Liver (tissue), 9 donors: Measurements from ENCODE around the gene PTK6. TPM values are rescaled to one million over a fixed set of nuclear protein-coding genes. Genes with fewer than 3 reads are reported as not detected.

ENCODE experiments used
- DNase-seq: peaks from one replicate; pipeline ENCODE4 v3.0.0-alpha.2; 2017; ENCODE audit warnings: low spot score
- H3K27ac ChIP-seq, 2 donors: one replicate each; pipeline ENCODE4 v1.7.0; 2013; ENCODE audit warnings: inconsistent platforms in 2 of 2, low read length in 2 of 2, control low read depth in 1 of 2, low read depth in 1 of 2, mild to moderate bottlenecking in 1 of 2
- H3K27me3 ChIP-seq, 4 donors: one replicate each; pipeline versions ENCODE4 v1.6.1 to v1.7.0; 2013; ENCODE audit warnings: low read length in 3 of 4, inconsistent platforms in 1 of 4, mild to moderate bottlenecking in 1 of 4, moderate library complexity in 1 of 4; ENCODE audit not compliant: control insufficient read depth in 4 of 4, insufficient read depth in 4 of 4
- H3K36me3 ChIP-seq, 4 donors: one replicate each; pipeline versions ENCODE4 v1.6.1 to v1.7.0; 2013; ENCODE audit warnings: low read length in 3 of 4, mild to moderate bottlenecking in 3 of 4, low read depth in 1 of 4, moderate library complexity in 1 of 4; ENCODE audit not compliant: control insufficient read depth in 4 of 4, insufficient read depth in 3 of 4
- H3K4me1 ChIP-seq, 4 donors: one replicate each; pipeline versions ENCODE4 v1.6.1 to v1.7.0; 2013; ENCODE audit warnings: low read length in 3 of 4, mild to moderate bottlenecking in 3 of 4, moderate library complexity in 1 of 4; ENCODE audit not compliant: control insufficient read depth in 4 of 4, insufficient read depth in 4 of 4
- H3K4me3 ChIP-seq, 3 donors: one replicate each; pipeline versions ENCODE4 v1.6.1 to v1.7.0; 2013; ENCODE audit warnings: low read length in 3 of 3, control low read depth in 1 of 3, low read depth in 1 of 3, mild to moderate bottlenecking in 1 of 3
- H3K9ac ChIP-seq, 2 donors: one replicate each; pipeline ENCODE4 v1.7.0; 2013; ENCODE audit warnings: low read length in 2 of 2, mild to moderate bottlenecking in 2 of 2, moderate library complexity in 2 of 2, control low read depth in 1 of 2, low read depth in 1 of 2
- H3K9me3 ChIP-seq, 4 donors: one replicate each; pipeline versions ENCODE4 v1.6.1 to v1.7.0; 2013; ENCODE audit warnings: low read length in 3 of 4; ENCODE audit not compliant: control insufficient read depth in 4 of 4
- ATF3 ChIP-seq: IDR thresholded peaks from 2 replicates; pipeline ENCODE4 v1.6.1; 2016; ENCODE audit warnings: antibody characterized with exemption
- CTCF ChIP-seq: fragments of 150-350 bp; IDR thresholded peaks from 2 replicates; pipeline ENCODE4 v1.5.1; 2017; ENCODE audit warnings: improper control_type of control experiment, low read depth, low read length; ENCODE audit not compliant: missing input control
- EGR1 ChIP-seq, 2 donors: IDR thresholded peaks; 2 replicates each; pipeline ENCODE4 v1.6.1; 2016 to 2018; ENCODE audit warnings: antibody characterized with exemption in 2 of 2, low read depth in 2 of 2
- FOXA1 ChIP-seq: IDR thresholded peaks from 2 replicates; pipeline ENCODE4 v1.6.1; 2016; ENCODE audit warnings: antibody characterized with exemption
- FOXA2 ChIP-seq: IDR thresholded peaks from 2 replicates; pipeline ENCODE4 v1.6.1; 2016; ENCODE audit warnings: antibody characterized with exemption
- GABPA ChIP-seq, 2 donors: IDR thresholded peaks in 1 of 2; conservative IDR thresholded peaks in 1 of 2; 2 replicates each; pipeline ENCODE4 v1.6.1; 2016; ENCODE audit warnings: antibody characterized with exemption in 2 of 2, mild to moderate bottlenecking in 1 of 2, moderate library complexity in 1 of 2
- HNF4A ChIP-seq, 2 donors: conservative IDR thresholded peaks; 2 replicates each; pipeline ENCODE4 v1.6.1; 2016; ENCODE audit warnings: antibody characterized with exemption in 2 of 2, mild to moderate bottlenecking in 2 of 2
- HNF4G ChIP-seq: IDR thresholded peaks from 2 replicates; pipeline ENCODE4 v1.6.1; 2016; ENCODE audit warnings: antibody characterized with exemption
- JUND ChIP-seq, 2 donors: IDR thresholded peaks; 2 replicates each; pipeline ENCODE4 v1.6.1; 2016; ENCODE audit warnings: antibody characterized with exemption in 2 of 2
- MAX ChIP-seq: IDR thresholded peaks from 2 replicates; pipeline ENCODE4 v1.6.1; 2016; ENCODE audit warnings: antibody characterized with exemption
- NR2F2 ChIP-seq: IDR thresholded peaks from 2 replicates; pipeline ENCODE4 v1.6.1; 2016; ENCODE audit warnings: antibody characterized with exemption
- RAD21 ChIP-seq, 2 donors: IDR thresholded peaks; 2 replicates each; pipeline ENCODE4 v1.6.1; 2016; ENCODE audit warnings: antibody characterized with exemption in 2 of 2, mild to moderate bottlenecking in 2 of 2
- REST ChIP-seq: IDR thresholded peaks from 2 replicates; pipeline ENCODE4 v1.6.1; 2016; ENCODE audit warnings: antibody characterized with exemption, mild to moderate bottlenecking
- RXRA ChIP-seq, 2 donors: IDR thresholded peaks; 2 replicates each; pipeline ENCODE4 v1.6.1; 2017 to 2018; ENCODE audit warnings: antibody characterized with exemption in 2 of 2, mild to moderate bottlenecking in 1 of 2
- SP1 ChIP-seq: IDR thresholded peaks from 2 replicates; pipeline ENCODE4 v1.6.1; 2018; ENCODE audit warnings: antibody characterized with exemption, mild to moderate bottlenecking
- TAF1 ChIP-seq: conservative IDR thresholded peaks from 2 replicates; pipeline ENCODE4 v1.6.1; 2016; ENCODE audit warnings: antibody characterized with exemption, mild to moderate bottlenecking
- YY1 ChIP-seq: IDR thresholded peaks from 2 replicates; pipeline ENCODE4 v1.6.1; 2016; ENCODE audit warnings: antibody characterized with exemption, mild to moderate bottlenecking
- ZBTB33 ChIP-seq: IDR thresholded peaks from 2 replicates; pipeline ENCODE4 v1.6.1; 2016; ENCODE audit warnings: antibody characterized with exemption
- WGBS: extraction: QIAGEN DNeasy Blood & Tissue Kit; methylation state at CpG from one replicate; pipeline ENCODE4 v1.1.7; 2013; 5-methylcytosine and 5-hydroxymethylcytosine counted together
- polyA plus RNA-seq, 2 donors: library from polyadenylated mRNA; stranded (reverse) in 1 of 2; unstranded in 1 of 2; fragments of 200-250 nt in 1 of 2; fragments of >200 nt in 1 of 2; fragmentation: Nextera tagmentation in 1 of 2; extraction: Ambion mirVana in 1 of 2; gene quantifications; one replicate each; pipeline versions ENCODE4 v1.2.1 to v1.2.3, GENCODE V29; 2013 to 2015
- total RNA-seq, 2 donors: library from RNA; depleted of rRNA; stranded (reverse); fragments of >200 nt; gene quantifications; one replicate each; pipeline ENCODE4 v1.2.3, GENCODE V29; 2014
- donor health status: healthy.
- donor health status: healthy.
- donor health status: healthy.
- donor health status: healthy.
- donor health status: healthy.

PTK6 gene
- total and polyA plus RNA-seq, 4 donors = 0.05 to 1.2 (median 0.23) TPM

- Histone ChIP-seq H3K27ac (peak overlapping the region; percentile 9 to 46), H3K4me1 (peaks cover 6 to 23% (median 17%) of the 10 kb centered on the region in 4 donors), H3K36me3 (peaks cover 0 to 4% (median 0%) of the 10 kb centered on the region in 4 donors), H3K27me3 (no peaks in the 10 kb centered on the region), H3K9ac (peak overlapping the region; percentile 94 to 95), H3K4me3 (peak overlapping the region; percentile 68 to 96 (median 71)), H3K9me3 (no peaks in the 10 kb centered on the region)
- TF ChIP-seq JUND (IDR thresholded peaks at IDR 0.05) (no peak), ATF3 (no peak), FOXA1 (no peak), RXRA (IDR thresholded peaks at IDR 0.05) (no peak), GABPA (IDR thresholded peaks at IDR 0.05 in 1 of 2, conservative IDR thresholded peaks at IDR 0.05 in 1 of 2) (no peak), YY1 (no peak), ZBTB33 (no peak), NR2F2 (no peak), HNF4G (no peak), HNF4A (conservative IDR thresholded peaks at IDR 0.05) (no peak), RAD21 (IDR thresholded peaks at IDR 0.05) (no peak), CTCF (no peak), MAX (no peak), SP1 (no peak), EGR1 (IDR thresholded peaks at IDR 0.05; ENCODE audit: low read depth in 2 of 2) (no peak), FOXA2 (no peak), TAF1 (no peak), REST (no peak)
- 2% methylated on average over 24 of the region's 24 CpGs for WGBS
- DNase-seq = no peak
These were observed 36.5 kb upstream of the PTK6 start for GRCh38 chr20:63573647-63574131.
